ENCODE data around the gene PTPRK. TPM values are rescaled to one million over a fixed set of nuclear protein-coding genes. Genes with fewer than 3 reads are reported as not detected.

The PTPRK gene
- total and polyA plus RNA-seq, 2 of the 8 experiments (the other 6 are each of a cell fraction or from before 2014, with no cell fraction given): 11.4 to 47.3 TPM

- Histone ChIP-seq H3K4ac (replicated peaks; ENCODE audit: insufficient read length, low read depth, low read length) (no peak overlapping the region), H3K4me3 (ENCODE audit: extremely low read depth in 1 of 4, insufficient read depth in 2 of 4, low read depth in 3 of 4, low read length in 4 of 4) (no peak overlapping the region), H3K9ac (replicated peaks in 1 of 4; ENCODE audit: extremely low read depth in 1 of 4, low read depth in 3 of 4, low read length in 3 of 4) (no peak overlapping the region), H3K27ac (ENCODE audit: low read depth, low read length) (no peak overlapping the region), H3K18ac (ENCODE audit: extremely low read depth, low read length) (no peak overlapping the region), H3K23ac (ENCODE audit: insufficient read length) (no peak overlapping the region), H3K36me3 (ENCODE audit: control insufficient read depth in 2 of 4, insufficient read depth in 4 of 4, low read length in 3 of 4) (no peaks in the 10 kb centered on the region), H3K27me3 (replicated peaks in 1 of 4; ENCODE audit: control insufficient read depth in 3 of 4, extremely low read depth in 1 of 4, insufficient read depth in 3 of 4, low read length in 3 of 4) (no peaks in the 10 kb centered on the region), H3K4me2 (ENCODE audit: insufficient read depth in 1 of 2, low read depth in 2 of 2, low read length in 2 of 2) (no peak overlapping the region), H2BK12ac (ENCODE audit: low read depth, low read length) (no peak overlapping the region), H3K23me2 (ENCODE audit: low read depth, low read length) (no peaks in the 10 kb centered on the region), H2BK5ac (ENCODE audit: low read depth, low read length) (no peak overlapping the region), H2BK120ac (replicated peaks; ENCODE audit: low read depth, low read length) (no peak overlapping the region), H4K91ac (replicated peaks; ENCODE audit: insufficient read length, low read length) (no peak overlapping the region), H3K9me3 (ENCODE audit: insufficient read depth in 2 of 2, low read depth in 1 of 2, low read length in 1 of 2) (no peaks in the 10 kb centered on the region), H2BK20ac (ENCODE audit: low read length) (no peak overlapping the region), H4K5ac (ENCODE audit: insufficient read length, low read depth, low read length) (no peak overlapping the region), H3K4me1 (replicated peaks in 1 of 4; ENCODE audit: control insufficient read depth in 3 of 4, insufficient read depth in 4 of 4, low read length in 3 of 4) (peaks cover 0 to 3% (median 0%) of the 10 kb centered on the region in 4 experiments; a peak in 1 of 7 replicates), H2BK15ac (ENCODE audit: low read length) (no peak overlapping the region), H3K14ac (ENCODE audit: insufficient read length) (no peak overlapping the region), H4K8ac (ENCODE audit: extremely low read depth, insufficient read depth, low read length) (no peak overlapping the region), H3K79me1 (ENCODE audit: low read depth, low read length) (no peaks in the 10 kb centered on the region), H3K56ac (replicated peaks; ENCODE audit: insufficient read length, low read depth, low read length) (no peak overlapping the region), H4K20me1 (replicated peaks in 1 of 2; ENCODE audit: control insufficient read depth in 1 of 2, insufficient read depth in 2 of 2, low read length in 2 of 2) (no peaks in the 10 kb centered on the region), H3K79me2 (ENCODE audit: control insufficient read depth in 1 of 2, insufficient read depth in 2 of 2, low read length in 2 of 2) (no peaks in the 10 kb centered on the region), H2AK5ac (ENCODE audit: low read depth, low read length) (no peak overlapping the region), H2AFZ (ENCODE audit: low read length) (no peak overlapping the region)
- CTCF ChIA-PET (ENCODE audit: partially characterized antibody): no interaction called here
- DNase-seq (ENCODE audit: low read depth in 1 of 2, low spot score in 2 of 2) (no peak), FAIRE-seq (no peak)
- 90% methylated on average over 3 of the region's 3 CpGs; no CpG with 5 or more reads in 1 of the 2 experiments for WGBS, 2 experiments (ENCODE audit: extremely low coverage in 1 of 2, insufficient coverage in 1 of 2, insufficient read length in 1 of 2, insufficient replicate concordance in 2 of 2, low coverage in 1 of 2, low lambda C conversion rate in 2 of 2, missing lambda C conversion rate in 1 of 2)
- POLR2A ChIA-PET (ENCODE audit: partially characterized antibody): no interaction called here
- TF ChIP-seq TAF7 (optimal IDR thresholded peaks at IDR 0.05; ENCODE audit: borderline replicate concordance, low read depth, low read length): no peak
- TF ChIP-seq EGR1 (IDR thresholded peaks at IDR 0.05; ENCODE audit: borderline replicate concordance, low read depth, low read length): no peak
- TF ChIP-seq KDM1A (IDR thresholded peaks at IDR 0.05; ENCODE audit: borderline replicate concordance, low read length): no peak
- TF ChIP-seq TEAD4 (IDR thresholded peaks at IDR 0.05; ENCODE audit: low read depth, low read length): no peak
- TF ChIP-seq TAF1 (IDR thresholded peaks at IDR 0.05; ENCODE audit: low read depth, low read length): no peak
- no peak for TF ChIP-seq SP2 (IDR thresholded peaks at IDR 0.05; ENCODE audit: low read length)
- no peak for TF ChIP-seq SP4 (IDR thresholded peaks at IDR 0.05; ENCODE audit: low read length)
- TF ChIP-seq HDAC2 (IDR thresholded peaks at IDR 0.05; ENCODE audit: borderline replicate concordance in 1 of 2, low read depth in 2 of 2, low read length in 2 of 2): no peak
- TF ChIP-seq HDAC6 (IDR thresholded peaks at IDR 0.05; ENCODE audit: low read depth, low read length): no peak
- TF ChIP-seq CBX8 (IDR thresholded peaks at IDR 0.05; ENCODE audit: borderline replicate concordance, low read depth, low read length): no peak
- TF ChIP-seq KDM4A (IDR thresholded peaks at IDR 0.05; ENCODE audit: low read depth, low read length, severe bottlenecking): no peak
- TF ChIP-seq JUN (IDR thresholded peaks at IDR 0.05; ENCODE audit: low read depth, low read length): no peak
- TF ChIP-seq, protein P1, sequence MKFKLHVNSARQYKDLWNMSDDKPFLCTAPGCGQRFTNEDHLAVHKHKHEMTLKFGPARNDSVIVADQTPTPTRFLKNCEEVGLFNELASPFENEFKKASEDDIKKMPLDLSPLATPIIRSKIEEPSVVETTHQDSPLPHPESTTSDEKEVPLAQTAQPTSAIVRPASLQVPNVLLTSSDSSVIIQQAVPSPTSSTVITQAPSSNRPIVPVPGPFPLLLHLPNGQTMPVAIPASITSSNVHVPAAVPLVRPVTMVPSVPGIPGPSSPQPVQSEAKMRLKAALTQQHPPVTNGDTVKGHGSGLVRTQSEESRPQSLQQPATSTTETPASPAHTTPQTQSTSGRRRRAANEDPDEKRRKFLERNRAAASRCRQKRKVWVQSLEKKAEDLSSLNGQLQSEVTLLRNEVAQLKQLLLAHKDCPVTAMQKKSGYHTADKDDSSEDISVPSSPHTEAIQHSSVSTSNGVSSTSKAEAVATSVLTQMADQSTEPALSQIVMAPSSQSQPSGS (IDR thresholded peaks at IDR 0.05; ENCODE audit: low read length): no peak
Measured at GRCh38 chr6:128097009-128097408, 423.4 kb downstream of the PTPRK start.
